HG02973 (cell line): ENCODE data around the gene IMMP2L.
"Not testable (repeated sequence)": the region's sequence is repeated elsewhere in the genome, so short reads cannot be mapped to it uniquely, and the experiment has no call there.

ENCODE experiments used
- ATAC-seq: cut with Tn5 transposase; IDR thresholded peaks from one replicate; pipeline ENCODE4 v1.9.1; 2021; ENCODE audit warnings: moderate library complexity; ENCODE audit not compliant: unreplicated experiment

IMMP2L gene

DNA sequence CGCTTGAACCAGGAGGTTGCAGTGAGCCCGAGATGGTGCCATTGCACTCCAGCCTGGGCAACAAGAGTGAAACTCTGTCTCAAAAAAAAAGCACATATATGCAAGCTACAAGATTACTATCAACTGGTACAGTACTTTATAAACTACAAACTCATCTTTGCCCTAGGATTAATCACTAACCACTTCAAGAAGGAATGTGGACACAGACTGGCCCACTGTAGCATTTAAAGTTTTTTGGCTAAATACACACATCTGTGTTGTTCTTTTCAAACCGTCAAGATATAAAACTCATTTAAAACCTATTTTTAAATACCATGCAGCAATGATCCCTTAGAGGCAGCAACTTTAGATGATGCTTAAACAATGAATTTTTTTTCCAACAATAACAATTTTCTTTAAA lies 205.4 kb downstream of the IMMP2L start:
- ATAC-seq = no peak

DNA sequence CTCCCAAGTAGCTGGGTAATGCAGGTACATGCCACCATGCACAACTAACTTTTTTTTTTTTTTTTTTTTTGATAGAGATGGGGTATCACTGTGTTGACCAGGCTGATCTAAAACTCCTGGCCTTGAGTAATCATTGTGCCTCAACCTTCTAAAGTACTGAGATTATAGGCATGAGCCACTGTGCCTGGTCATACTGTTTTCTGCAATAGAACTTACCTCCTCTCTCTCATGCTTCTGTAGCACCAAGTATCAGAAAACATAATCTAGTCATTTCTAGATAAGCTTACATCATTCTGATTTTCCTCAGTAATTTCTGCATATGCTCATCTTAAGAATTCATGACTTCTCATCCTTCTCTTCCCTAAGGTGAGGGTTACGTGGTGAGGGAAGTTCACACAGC lies 210.0 kb downstream of the IMMP2L start:
- no peak for ATAC-seq

DNA sequence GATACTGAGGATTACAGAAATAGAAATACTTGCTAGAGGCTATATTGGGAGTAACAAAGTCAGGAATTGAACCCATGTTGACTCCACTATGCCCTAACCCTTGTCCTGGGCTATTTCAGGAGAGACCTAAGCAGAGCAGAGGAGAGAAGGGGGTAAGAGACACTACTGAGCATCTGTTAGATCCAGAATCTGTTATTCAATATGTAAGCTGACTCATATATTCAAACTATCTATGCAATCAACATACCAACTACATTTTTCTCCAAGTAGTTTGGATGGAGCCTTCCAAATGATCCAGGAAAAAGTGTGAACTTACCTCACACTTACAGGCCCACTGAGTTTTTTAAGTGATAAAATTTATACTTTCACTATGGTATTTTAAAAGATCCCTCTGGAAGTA lies 216.1 kb downstream of the IMMP2L start:
- no peak for ATAC-seq

DNA sequence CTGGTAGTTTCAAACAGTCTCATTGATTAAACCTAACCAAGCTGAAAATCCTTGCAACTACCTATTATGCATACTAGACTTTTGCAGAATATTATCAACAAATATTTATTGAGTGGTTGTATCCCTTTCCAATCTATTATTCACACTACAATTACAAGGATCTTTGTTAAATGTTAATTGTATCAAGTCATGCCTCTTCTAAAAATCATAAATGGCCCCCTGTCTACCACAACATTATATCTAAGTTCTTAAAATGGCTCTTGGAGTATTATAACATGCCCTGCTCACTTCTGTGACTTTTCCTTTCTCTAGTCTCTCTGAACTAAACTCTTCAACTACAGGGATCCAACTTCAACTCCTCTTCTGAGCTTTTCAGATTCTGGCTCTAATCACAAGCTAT lies 219.3 kb downstream of the IMMP2L start:
- ATAC-seq = no peak

DNA sequence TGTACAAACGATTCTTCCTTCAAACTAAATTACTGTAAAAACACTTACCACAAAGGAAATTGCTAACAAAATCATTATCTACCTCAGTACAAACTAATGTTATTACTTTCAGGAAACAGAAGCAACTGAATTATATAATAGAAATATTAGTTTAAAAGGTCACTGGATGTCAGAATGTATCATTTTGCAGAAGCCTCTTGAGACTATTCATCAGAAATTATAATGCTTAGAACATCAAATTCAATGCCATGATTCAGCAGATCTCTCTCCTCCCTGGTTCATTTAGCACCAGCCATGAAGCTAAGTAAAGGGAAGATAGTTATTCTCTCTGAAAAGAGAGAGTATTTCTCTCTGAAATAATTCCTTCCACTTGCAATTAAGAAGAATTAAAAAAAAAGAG lies 223.3 kb downstream of the IMMP2L start:
- ATAC-seq = no peak

DNA sequence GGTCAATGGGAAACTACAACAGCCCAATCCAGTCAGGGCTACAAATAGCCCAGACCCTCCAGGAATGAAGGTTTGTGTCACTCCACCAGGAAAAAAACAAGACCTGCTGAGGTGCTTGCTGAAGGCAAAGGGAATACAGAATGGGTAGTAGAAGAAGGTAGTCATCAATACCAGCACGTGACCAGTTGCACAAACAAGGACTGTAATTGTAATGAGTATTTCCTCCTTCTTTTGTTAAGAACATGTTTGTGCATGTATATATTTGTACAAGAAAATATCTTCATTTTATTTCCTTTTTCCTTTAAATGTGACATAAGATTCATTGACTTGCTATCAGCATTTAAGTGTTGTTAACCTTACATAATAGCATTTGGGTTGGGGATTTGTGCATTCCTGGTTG lies 229.3 kb downstream of the IMMP2L start:
- ATAC-seq = no peak

DNA sequence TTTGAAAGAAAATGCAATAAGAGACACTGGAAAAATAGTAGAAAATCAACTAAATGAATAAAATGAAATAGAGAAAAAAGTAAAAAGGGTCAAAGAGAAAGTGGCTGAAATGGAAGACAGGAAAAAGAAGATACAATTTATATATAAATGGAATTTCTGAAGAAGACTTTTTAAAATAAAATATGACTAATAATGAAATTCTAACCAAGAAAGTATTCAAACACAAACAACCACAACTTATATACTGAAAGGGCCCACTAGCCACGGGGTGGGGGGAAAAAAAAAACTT lies 232.1 kb downstream of the IMMP2L start:
- no peak for ATAC-seq

DNA sequence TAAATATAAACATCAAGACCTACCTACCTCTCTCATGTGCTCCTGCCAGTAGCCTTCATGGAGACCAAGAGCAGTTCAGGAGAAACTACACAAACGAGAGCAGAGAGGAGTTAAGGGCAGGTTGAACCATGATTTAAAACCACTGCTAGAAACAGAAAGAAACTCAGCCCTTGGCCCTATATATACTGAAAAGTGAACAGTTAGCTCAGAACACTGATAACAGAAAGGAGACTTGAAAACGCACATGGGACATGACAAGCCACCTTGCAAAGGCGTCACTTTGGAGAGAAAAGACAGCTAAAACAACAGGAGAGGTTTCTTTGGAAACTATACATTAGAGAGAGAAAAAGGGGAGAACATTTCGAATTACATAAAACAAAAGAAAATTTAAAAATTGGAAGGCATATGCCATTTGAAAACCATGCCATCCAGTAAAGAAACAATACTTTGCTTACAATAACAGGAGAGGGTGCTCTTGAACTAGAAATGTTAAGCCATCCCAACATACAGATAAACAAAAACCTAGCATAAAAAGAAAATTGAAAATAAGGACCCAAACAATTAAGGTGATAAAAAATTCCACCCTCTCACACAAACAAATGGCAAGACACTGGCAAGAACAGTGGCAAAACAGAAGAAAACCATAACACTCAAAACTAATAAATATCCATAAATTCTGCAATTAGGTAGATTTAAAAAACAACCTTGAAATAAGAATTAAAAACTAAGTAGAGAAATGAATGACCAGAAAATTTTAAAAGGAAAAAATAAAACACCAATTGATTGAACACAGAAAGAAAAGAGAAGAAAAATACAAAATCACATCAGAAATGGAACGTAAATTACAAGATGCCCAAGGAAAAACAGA lies 232.7 kb downstream of the IMMP2L start:
- peak; percentile 50 for ATAC-seq

DNA sequence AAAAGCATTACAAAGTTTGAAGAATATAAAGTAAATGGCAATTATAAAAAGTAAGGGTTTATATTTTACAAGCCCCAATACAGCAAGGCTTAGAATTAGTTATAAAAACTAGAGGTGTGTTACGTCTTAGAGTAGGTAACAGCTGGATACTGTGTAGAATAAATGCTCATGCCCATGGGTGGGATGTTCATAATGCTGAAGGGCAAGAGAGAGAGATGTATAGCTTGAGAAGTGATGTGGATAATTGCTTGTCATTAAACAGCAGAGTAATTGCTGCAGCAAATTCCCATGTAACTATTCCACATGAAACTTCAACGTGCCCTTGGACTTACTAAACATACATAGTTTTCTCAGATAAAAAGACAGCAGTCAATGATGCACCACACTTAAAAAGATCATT lies 233.8 kb downstream of the IMMP2L start:
- ATAC-seq = no peak

DNA sequence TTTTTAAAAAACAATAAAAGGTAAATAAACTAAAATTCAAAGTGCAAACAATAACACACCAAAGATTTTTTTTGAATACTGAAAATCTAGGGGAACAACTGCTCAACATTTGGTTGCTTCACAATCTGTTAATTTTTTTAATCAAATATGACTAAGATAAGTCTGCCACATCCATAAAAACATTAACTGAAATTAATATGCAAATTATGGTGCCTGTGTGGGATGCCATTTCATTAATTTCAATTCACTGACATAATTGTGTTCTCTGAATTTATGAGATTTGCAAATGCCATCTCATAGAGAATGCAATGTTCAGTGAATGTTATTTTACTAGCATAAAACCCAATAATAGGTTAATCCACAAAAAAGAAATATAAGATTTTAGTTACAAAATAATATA lies 237.5 kb downstream of the IMMP2L start:
- ATAC-seq = no peak

DNA sequence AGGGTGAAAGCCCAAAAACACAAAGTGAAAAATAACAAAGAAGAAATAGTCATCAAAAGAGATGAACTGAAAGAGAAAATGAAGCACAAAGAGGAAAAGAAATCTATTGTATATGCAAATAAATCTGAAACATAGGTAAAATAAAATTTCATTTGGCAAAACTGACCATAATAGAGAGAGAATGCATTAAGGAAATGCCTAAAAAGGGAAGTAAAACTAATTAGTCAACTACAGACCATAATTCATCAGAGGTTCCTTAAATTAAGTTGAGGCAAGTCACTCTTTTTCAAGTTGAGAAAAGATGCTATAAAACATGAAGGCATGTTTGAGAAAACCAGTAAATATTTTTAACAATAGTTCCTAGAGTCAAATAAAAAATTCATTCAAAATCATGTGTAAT lies 238.1 kb downstream of the IMMP2L start:
- peak; percentile 65 for ATAC-seq

DNA sequence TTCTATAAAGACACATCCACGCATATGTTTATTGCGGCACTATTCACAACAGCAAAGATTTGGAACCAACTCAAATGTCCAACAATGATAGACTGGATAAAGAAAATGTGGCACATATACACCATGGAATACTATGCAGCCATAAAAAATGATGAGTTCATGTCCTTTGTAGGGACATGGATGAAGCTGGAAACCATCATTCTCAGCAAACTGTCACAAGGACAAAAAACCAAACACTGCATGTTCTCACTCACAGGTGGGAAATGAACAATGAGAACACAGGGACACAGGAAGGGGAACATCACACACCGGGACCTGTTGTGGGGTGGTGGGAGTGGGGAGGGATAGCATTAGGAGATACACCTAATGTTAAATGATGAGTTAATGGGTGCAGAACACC lies 238.6 kb downstream of the IMMP2L start:
- ATAC-seq = not testable (repeated sequence)

DNA sequence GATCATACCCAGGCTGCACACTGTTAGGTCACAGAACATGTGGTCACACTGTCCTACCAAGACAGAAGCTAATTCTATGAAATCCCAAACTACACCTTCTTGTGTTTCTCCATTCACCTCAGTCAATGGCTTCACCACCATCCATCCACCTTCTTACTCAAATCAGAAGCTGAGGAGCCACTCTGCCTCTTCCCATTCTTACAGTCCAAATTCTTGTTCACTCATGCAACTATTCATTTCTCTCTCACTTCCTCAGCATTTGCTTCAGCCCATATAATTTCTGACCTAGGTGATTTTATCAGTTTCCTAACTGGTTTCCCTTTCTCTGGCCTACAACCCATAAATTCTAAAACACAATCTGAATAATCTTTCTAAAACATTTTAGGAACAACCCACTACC lies 242.2 kb downstream of the IMMP2L start:
- peak; percentile 70 for ATAC-seq

DNA sequence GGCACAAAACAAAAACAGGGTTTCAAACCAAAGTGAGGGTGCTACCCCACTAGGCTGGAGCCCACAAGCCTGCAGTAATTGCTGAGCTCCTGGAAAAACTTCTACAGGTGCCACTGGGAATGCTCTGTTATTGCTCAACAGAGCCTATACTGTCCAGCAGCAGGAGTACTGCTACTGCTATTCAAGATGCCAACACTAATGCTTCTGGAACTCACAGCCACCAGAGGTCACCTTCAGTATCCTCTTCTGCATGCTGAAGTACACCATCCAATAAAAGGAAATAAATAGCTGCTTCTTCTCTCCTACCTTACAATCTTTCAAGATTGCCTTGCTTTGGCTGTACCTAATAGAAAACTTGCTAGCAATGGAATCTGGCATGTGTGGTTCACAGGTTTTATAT lies 249.3 kb downstream of the IMMP2L start:
- no peak for ATAC-seq

DNA sequence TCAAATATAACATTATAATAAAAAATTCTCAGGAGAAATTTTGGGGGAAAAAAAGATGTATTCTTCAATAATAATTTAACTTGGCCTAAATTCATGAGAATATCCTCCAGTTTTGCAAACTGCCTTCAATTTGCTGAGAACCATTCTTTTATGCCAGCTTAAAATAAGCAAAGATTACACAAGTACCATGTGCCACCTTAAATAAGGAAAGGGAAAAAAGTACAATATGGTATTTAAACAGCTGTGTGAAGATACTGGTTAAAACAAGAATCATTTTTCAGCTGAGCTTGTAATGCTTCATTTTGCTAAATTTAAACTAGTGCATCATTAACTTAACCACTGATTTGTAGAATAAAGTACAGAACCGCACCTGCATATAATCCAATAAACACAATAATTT lies 253.6 kb downstream of the IMMP2L start:
- ATAC-seq = no peak

DNA sequence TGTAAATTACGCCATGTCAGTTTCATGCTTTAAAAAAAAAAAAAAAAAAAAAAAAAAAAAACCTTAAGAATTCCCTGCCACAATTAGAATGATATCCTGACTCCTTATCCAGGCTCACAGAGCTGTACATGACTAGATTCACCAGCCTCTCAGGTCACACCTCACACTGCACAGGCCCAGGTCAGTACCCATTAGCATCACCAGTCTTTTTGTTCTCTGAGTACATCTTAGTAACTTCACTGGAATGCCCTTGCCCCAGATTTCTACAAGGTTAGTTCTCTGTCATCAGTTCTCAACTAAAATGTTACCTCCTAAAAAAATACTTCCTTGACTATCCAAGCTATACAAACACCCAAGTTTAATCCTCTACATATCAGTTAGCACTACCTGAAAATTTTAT lies 260.4 kb downstream of the IMMP2L start:
- no peak for ATAC-seq

DNA sequence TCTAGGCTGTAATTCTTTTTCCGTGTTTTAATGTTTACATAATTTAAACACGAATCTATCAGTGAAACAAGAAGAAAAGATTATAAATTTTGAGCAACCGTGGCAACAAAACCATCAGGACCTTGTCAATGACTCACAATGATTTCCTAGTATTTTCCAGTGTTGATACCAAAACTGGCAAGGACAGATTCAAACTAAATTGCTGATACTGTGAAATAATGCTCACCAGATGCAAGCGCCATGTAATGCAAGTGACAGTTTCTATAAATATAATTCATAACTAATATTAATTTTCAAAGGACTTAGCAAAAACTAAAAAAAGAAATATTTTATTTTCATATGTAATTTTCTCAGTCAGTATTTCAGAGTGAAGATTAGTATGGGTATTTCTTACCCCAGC lies 267.8 kb downstream of the IMMP2L start:
- no peak for ATAC-seq

DNA sequence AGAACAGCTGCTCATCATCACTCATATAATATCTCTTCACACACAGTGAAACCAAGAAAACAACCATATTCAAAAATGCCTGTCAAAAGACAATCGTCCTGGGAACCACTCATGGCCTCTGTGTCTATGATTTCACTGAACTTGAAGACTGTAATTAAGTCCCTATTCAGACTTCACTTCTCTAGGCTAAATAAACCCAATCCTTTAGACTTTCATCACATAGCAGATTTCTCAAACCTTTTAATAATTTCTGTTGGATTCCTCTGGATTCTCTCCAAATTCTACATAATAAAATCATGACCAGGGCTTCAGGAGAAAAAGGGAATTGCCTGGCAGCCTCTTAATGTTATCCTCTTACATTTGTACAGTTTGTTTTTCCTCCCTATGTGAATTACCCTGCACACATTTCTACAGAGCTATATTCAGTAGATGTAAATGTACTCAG lies 270.2 kb downstream of the IMMP2L start:
- ATAC-seq = no peak

DNA sequence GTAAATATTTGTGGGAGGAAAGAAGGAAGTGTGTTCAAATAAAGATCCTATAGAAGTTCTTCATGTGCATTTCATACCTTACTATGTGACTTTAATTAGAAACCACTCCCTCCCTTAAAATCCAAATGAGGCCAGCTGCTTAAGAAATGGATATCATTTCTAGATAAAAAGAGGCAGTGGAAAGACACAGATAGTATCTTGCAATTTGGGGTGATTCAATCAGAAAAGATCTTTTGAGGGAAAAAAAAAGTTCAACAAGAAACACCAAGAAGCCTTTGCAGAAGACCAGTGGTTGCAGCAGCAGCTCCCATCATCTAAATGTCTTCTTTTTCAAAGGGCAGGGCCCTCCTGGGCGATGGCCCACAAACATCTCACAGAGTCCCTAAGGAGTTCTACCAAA lies 271.3 kb downstream of the IMMP2L start:
- ATAC-seq = no peak

DNA sequence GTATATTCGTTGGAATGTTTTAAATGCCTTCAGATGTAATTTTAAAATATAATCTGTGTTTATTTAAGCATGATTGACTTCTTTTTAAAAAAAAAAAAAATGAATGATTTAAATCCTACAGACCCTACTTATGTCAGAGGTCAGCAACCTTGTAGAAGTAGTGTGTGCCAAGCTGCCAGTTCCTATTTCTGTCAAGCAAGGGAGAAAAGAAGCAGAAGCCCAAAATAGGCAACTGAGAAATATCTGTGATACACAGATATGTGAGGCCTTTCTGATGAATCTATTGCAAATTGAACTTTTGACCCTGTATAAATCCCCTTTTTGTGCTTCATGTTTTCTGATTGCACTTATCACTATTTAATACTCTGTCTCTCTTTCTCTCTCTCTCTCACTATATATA lies 271.9 kb downstream of the IMMP2L start:
- ATAC-seq = no peak

DNA sequence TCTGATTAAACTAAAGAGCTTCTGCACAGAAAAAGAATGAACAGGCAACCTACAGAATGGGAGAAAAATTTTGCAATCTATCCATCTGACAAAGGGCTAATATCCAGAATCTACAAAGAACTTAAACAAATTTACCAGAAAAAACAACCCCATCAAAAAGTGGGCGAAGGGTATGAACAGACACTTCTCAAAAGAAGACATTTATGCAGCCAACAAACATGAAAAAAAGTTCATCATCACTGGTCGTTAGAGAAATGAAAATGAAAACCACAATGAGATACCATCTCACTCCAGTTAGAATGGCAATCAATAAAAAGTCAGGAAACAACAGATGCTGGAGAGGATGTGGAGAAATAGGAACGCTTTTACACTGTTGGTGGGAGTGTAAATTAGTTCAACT lies 273.9 kb downstream of the IMMP2L start:
- ATAC-seq = not testable (repeated sequence)

DNA sequence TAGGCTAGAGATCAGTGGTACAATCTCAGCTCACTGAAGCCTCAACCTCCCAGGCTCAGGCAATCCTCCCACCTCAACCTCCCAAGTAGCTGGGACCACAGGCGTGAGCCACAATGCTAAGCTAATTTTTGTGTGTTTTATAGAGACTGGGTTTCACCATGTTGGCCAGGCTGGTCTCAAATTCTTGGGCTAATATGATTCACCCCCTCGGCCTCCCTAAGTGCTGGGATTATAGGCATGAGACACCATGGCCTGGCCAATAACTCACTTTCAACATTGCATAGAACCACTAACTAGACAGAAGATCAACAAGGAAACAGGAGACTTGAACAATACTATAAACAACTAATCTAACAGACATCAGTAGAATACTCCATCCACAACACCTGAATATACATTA lies 279.7 kb downstream of the IMMP2L start:
- ATAC-seq = no peak

DNA sequence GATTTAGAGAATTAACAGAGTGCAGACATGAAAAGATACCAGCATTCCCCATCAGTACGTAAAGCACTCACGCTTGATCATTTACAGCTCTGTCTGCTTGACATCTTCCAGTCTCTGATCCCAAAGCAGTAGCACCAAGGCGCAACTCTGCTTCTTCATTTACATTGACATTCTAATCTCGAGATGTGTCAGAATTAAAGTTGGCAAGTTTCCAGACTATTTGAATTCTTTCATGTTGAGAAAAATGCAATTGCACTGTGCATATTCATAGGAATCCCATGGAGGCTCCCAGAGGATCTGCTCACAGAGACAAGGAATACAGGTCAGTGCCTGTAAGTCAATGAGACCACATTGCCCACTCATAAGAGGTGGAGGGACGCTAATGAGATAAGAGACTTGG lies 287.4 kb downstream of the IMMP2L start:
- ATAC-seq = no peak
